KMS-11 (cell line): Measurements from ENCODE around the gene TBX21.

Source experiments
- H2AFZ ChIP-seq: fragments of 200-600 bp; sonication (generic); 2 replicates; pipeline ENCODE4 v1.6.1; 2016; ENCODE audit warnings: antibody characterized with exemption, mixed run types, low read depth
- H3K27ac ChIP-seq: fragments of 200-600 bp; sonication (generic); 2 replicates; pipeline ENCODE4 v1.6.1; 2016; ENCODE audit warnings: mild to moderate bottlenecking, mixed run types
- H3K27me3 ChIP-seq: fragments of 200-600 bp; sonication (generic); 2 replicates; pipeline ENCODE4 v1.6.1; 2017; ENCODE audit warnings: mild to moderate bottlenecking, low read depth, mixed run types, moderate library complexity; ENCODE audit not compliant: insufficient read depth
- H3K36me3 ChIP-seq: fragments of 200-600 bp; sonication (generic); 2 replicates; pipeline ENCODE4 v1.6.1; 2017; ENCODE audit warnings: mild to moderate bottlenecking, mixed run types; ENCODE audit not compliant: insufficient read depth
- H3K4me1 ChIP-seq: fragments of 200-600 bp; sonication (generic); 2 replicates; pipeline ENCODE4 v1.6.1; 2016; ENCODE audit warnings: mild to moderate bottlenecking, low read depth, mixed run types; ENCODE audit not compliant: poor library complexity, severe bottlenecking
- H3K4me2 ChIP-seq: fragments of 200-600 bp; sonication (generic); 2 replicates; pipeline ENCODE4 v1.7.0; 2016; ENCODE audit warnings: mild to moderate bottlenecking, mixed run types
- H3K4me3 ChIP-seq: fragments of 200-600 bp; sonication (generic); IDR thresholded peaks from 2 replicates; pipeline ENCODE4 v1.6.1; 2017; ENCODE audit warnings: low read depth, low read length, mixed read lengths; ENCODE audit not compliant: insufficient read depth
- H3K79me2 ChIP-seq: fragments of 200-600 bp; sonication (generic); 2 replicates; pipeline ENCODE4 v1.6.1; 2016; ENCODE audit warnings: low read depth, mixed run types; ENCODE audit not compliant: insufficient read depth
- H3K9ac ChIP-seq: fragments of 200-600 bp; sonication (generic); 2 replicates; pipeline ENCODE4 v1.6.1; 2016; ENCODE audit warnings: mild to moderate bottlenecking, mixed run types
- H4K20me1 ChIP-seq: fragments of 200-600 bp; sonication (generic); 2 replicates; pipeline ENCODE4 v1.6.1; 2016; ENCODE audit warnings: mild to moderate bottlenecking, mixed run types; ENCODE audit not compliant: insufficient read depth
- CTCF ChIP-seq: fragments of 200-600 bp; sonication (generic); conservative IDR thresholded peaks from 2 replicates; pipeline ENCODE4 v1.6.1; 2017; ENCODE audit warnings: low read depth, mild to moderate bottlenecking, antibody characterized with exemption, low read length, moderate library complexity, mixed read lengths

The TBX21 gene

GRCh38 chr17:47694581-47695428 is 38.2 kb upstream of the TBX21 start:
- Histone ChIP-seq H3K9ac (peak overlapping the region; percentile 72; the same call in 1 of the 2 replicates), H3K27ac (no peak overlapping the region), H3K4me2 (peak overlapping the region; percentile 25; the same call in 1 of the 2 replicates)

GRCh38 chr17:47695429-47696376 is 37.3 kb upstream of the TBX21 start:
- H2AFZ ChIP-seq: no peak overlapping the region
- H3K27ac ChIP-seq: no peak overlapping the region
- no peaks in the 10 kb centered on the region for H3K27me3 ChIP-seq
- H3K9ac ChIP-seq: no peak overlapping the region
- H4K20me1 ChIP-seq: no peaks in the 10 kb centered on the region
- TF ChIP-seq CTCF: no peak
- no peak overlapping the region for H3K4me2 ChIP-seq
- no peaks in the 10 kb centered on the region for H3K79me2 ChIP-seq
- no peaks in the 10 kb centered on the region for H3K36me3 ChIP-seq
- H3K4me1 ChIP-seq: peaks cover 20% of the 10 kb centered on the region
- no peak overlapping the region for H3K4me3 ChIP-seq

More at GRCh38 chr17:47694581-47695428, 38.2 kb upstream of the TBX21 start:
- no peaks in the 10 kb centered on the region for H3K27me3 ChIP-seq
- H3K4me1 ChIP-seq: peaks cover 20% of the 10 kb centered on the region
- peak overlapping the region; percentile 52; the same call in 1 of the 2 replicates for H2AFZ ChIP-seq
- H3K79me2 ChIP-seq: no peaks in the 10 kb centered on the region
- no peaks in the 10 kb centered on the region for H4K20me1 ChIP-seq
- H3K4me3 ChIP-seq: no peak overlapping the region
- H3K36me3 ChIP-seq: no peaks in the 10 kb centered on the region
- TF ChIP-seq CTCF: no peak

- Histone ChIP-seq H2AFZ (no peak overlapping the region), H3K36me3 (no peaks in the 10 kb centered on the region), H3K79me2 (no peaks in the 10 kb centered on the region), H3K9ac (no peak overlapping the region), H3K4me3 (no peak overlapping the region), H3K4me1 (peaks cover 20% of the 10 kb centered on the region), H3K27ac (no peak overlapping the region), H3K4me2 (no peak overlapping the region), H4K20me1 (no peaks in the 10 kb centered on the region), H3K27me3 (no peaks in the 10 kb centered on the region)
- no peak for TF ChIP-seq CTCF
Measured at GRCh38 chr17:47696717-47697642, 36.1 kb upstream of the TBX21 start.
